Neural progenitor cell (in vitro differentiated cells): ENCODE data around the gene MRPL2.

Experiments
- CTCF ChIP-seq: fragments of 200-600 bp; sonication (generic); IDR thresholded peaks from 2 replicates; pipeline ENCODE4 v1.5.1; 2017; ENCODE audit warnings: antibody characterized with exemption, mild to moderate bottlenecking
- EZH2 ChIP-seq: fragments of 200-600 bp; sonication (generic); IDR thresholded peaks from 2 replicates; pipeline ENCODE4 v1.6.1; 2017; ENCODE audit warnings: antibody characterized with exemption, mild to moderate bottlenecking, moderate library complexity

GRCh38 chr6:43077333-43077809 lies 18.1 kb upstream of the MRPL2 start:
- TF ChIP-seq CTCF = no peak
- TF ChIP-seq EZH2 = no peak
